Measurements from ENCODE around the gene UBALD2. TPM values are rescaled to one million over a fixed set of nuclear protein-coding genes. Genes with fewer than 3 reads are reported as not detected.

The UBALD2 gene
- total RNA-seq, 1 experiment from 2014 or later: 30.3 TPM

DNA sequence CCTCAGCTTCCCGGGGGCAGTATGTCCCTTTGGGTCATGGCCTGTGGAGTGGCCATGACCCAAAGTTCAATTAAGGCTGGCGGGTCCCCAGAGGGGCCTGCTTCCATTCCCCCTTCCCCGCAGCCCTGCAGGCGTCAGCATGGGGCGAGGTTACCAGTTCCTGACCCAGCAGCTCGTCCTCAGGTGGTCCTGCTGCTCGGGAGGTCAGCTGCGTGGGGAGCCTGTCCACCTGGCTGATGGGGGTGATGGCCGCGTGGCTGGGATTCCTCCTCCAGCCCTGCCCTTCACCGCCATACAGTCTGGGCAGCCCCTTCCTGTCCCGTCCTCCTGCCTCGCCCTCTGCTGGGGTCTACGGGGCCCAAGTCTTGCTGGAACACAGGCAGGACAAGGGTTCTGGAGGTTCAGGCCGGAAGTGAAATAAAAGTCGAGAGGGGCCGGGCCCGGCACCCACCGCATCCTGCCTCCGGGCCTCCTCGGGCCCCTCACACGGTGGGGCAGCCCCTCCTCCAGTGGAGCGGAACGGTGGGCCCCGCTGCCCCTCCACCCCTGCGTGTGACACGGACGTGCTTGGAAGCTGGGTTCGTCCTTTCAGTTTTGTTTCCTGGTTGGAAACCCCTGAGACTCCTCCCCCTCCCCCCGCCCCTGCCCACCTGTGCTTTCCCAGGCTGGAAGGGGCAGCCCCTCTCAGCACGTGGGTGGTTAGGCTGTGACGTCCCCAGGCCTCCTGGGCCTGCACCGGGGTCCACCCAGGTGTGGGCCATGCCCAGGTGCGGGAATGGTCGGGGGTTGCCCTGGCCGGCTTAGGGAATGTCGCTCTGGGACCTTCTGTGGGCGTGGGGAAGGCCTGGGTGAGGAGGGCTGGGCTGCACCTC is 6.8 kb downstream of the UBALD2 start (continued):
- TF ChIP-seq, protein P1, sequence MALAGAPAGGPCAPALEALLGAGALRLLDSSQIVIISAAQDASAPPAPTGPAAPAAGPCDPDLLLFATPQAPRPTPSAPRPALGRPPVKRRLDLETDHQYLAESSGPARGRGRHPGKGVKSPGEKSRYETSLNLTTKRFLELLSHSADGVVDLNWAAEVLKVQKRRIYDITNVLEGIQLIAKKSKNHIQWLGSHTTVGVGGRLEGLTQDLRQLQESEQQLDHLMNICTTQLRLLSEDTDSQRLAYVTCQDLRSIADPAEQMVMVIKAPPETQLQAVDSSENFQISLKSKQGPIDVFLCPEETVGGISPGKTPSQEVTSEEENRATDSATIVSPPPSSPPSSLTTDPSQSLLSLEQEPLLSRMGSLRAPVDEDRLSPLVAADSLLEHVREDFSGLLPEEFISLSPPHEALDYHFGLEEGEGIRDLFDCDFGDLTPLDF (CRISPR knock-in tag; IDR thresholded peaks at IDR 0.05): no peak
- TF ChIP-seq, protein P2, sequence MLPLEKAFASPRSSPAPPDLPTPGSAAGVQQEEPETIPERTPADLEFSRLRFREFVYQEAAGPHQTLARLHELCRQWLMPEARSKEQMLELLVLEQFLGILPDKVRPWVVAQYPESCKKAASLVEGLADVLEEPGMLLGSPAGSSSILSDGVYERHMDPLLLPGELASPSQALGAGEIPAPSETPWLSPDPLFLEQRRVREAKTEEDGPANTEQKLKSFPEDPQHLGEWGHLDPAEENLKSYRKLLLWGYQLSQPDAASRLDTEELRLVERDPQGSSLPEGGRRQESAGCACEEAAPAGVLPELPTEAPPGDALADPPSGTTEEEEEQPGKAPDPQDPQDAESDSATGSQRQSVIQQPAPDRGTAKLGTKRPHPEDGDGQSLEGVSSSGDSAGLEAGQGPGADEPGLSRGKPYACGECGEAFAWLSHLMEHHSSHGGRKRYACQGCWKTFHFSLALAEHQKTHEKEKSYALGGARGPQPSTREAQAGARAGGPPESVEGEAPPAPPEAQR (CRISPR knock-in tag; IDR thresholded peaks at IDR 0.05): no peak
- TF ChIP-seq, protein P3, sequence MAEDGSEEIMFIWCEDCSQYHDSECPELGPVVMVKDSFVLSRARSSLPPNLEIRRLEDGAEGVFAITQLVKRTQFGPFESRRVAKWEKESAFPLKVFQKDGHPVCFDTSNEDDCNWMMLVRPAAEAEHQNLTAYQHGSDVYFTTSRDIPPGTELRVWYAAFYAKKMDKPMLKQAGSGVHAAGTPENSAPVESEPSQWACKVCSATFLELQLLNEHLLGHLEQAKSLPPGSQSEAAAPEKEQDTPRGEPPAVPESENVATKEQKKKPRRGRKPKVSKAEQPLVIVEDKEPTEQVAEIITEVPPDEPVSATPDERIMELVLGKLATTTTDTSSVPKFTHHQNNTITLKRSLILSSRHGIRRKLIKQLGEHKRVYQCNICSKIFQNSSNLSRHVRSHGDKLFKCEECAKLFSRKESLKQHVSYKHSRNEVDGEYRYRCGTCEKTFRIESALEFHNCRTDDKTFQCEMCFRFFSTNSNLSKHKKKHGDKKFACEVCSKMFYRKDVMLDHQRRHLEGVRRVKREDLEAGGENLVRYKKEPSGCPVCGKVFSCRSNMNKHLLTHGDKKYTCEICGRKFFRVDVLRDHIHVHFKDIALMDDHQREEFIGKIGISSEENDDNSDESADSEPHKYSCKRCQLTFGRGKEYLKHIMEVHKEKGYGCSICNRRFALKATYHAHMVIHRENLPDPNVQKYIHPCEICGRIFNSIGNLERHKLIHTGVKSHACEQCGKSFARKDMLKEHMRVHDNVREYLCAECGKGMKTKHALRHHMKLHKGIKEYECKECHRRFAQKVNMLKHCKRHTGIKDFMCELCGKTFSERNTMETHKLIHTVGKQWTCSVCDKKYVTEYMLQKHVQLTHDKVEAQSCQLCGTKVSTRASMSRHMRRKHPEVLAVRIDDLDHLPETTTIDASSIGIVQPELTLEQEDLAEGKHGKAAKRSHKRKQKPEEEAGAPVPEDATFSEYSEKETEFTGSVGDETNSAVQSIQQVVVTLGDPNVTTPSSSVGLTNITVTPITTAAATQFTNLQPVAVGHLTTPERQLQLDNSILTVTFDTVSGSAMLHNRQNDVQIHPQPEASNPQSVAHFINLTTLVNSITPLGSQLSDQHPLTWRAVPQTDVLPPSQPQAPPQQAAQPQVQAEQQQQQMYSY (CRISPR knock-in tag; IDR thresholded peaks at IDR 0.05): no peak
- TF ChIP-seq TCF7 (CRISPR knock-in tag; IDR thresholded peaks at IDR 0.05; ENCODE audit: low read depth): no peak
- TF ChIP-seq, protein P4, sequence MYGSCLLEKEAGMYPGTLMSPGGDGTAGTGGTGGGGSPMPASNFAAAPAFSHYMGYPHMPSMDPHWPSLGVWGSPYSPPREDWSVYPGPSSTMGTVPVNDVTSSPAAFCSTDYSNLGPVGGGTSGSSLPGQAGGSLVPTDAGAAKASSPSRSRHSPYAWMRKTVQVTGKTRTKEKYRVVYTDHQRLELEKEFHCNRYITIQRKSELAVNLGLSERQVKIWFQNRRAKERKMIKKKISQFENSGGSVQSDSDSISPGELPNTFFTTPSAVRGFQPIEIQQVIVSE (CRISPR knock-in tag; IDR thresholded peaks at IDR 0.05; ENCODE audit: borderline replicate concordance): no peak

DNA sequence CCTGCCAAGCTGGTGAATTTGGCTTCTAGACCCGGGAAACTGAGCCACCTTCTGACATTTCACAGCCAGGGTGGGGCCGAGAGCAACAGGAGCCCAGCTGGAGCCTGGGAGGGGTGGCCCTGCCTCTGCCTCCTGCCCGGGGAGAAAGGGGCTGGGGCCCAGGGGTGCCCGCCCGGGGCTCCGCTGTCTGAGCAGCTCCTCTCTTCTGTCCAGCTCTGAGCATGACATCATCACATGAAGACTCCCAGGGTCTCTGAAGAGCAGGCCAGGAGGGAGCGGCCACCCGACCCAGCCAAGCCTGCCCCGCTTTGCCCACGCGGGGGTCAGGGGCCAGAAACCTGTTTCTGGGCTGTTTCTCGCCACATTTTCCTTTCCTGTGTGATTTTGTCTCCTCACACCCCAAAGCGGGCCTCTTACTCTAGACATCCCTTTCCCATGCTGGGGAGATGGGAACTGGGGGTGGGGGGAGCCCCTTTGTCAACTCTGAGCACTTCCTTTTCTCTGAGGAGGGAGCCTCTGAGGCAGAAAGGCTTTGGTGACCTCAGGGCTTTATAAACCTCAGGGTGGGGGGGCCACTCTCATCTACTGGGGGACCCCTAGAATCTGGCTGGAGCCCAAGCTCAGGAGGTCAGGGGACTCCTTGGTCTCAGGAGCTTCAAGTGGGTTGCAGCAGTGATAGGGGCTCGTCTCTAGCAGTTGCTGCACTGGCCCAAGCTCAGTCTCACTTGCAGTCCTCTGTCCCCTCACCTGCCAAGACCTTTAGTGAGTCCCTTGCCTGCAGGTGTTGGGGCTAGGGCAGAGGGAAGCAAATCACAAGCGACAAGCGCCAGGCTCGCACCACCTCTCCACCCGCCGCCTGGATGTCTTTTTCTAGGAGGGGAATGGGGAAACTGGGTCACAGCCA is 7.6 kb downstream of the UBALD2 start:
- Mint-ChIP-seq H3K36me3 (peaks cover 5% of the 10 kb centered on the region; the same call in 1 of the 2 replicates), H3K27me3 (ENCODE audit: low read depth) (no peaks in the 10 kb centered on the region), H3K4me1 (peaks cover 22% of the 10 kb centered on the region), H3K4me3 (no peak overlapping the region), H3K9me3 (no peaks in the 10 kb centered on the region), H3K27ac (no peak overlapping the region)
- ATAC-seq: no peak
- DNase-seq (ENCODE audit: low spot score): no peak
- CTCF ChIA-PET: interaction anchor here (0.8 to 3.3 kb wide), 7 partner anchors 10 to 258 kb away, joined by 3 to 13 read pairs (median 5); no protein-coding TSS in a partner anchor
- POLR2A ChIA-PET: interaction anchor here (0.7 to 1.3 kb wide), 4 partner anchors 11 to 167 kb away, joined by 3 to 4 read pairs (median 3); no protein-coding TSS in a partner anchor
- no peak for TF ChIP-seq NFYB (CRISPR knock-in tag; conservative IDR thresholded peaks at IDR 0.05; ENCODE audit: low read depth)
- no peak for TF ChIP-seq SP1 (CRISPR knock-in tag; conservative IDR thresholded peaks at IDR 0.05)
- no peak for TF ChIP-seq EMX1 (CRISPR knock-in tag; IDR thresholded peaks at IDR 0.05)

DNA sequence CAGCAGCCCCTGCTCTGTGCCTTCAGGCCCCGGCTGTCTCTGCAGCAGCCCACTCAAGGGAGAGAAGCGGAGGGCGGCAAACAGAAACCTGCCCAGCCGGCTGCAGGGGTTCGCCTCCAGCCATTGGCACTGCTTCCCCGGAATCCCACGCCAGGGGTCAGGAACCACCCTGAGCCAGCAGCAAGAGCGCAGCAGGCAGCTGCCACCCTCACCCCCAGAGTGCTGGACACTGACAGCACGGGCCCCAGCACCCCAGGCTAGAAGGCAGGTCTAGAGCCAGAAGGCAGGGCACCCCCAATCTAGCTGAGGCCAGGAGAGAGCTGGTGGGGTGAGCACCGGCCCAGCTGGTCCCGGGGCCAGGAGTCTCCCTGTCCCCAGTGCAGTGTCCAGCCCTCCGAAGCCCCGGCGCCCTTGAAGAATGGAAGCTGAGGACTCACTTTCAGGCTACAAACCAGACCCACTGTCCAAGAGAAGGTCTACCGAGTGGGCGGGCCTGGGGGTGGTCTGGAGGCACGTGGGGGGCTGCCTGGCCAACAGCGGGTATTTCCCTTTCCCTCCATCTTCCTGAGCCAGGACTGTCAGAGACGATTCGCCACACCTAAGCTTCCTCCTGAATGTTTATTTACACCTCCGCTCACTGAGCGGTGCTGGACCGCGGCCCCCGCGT is 8.4 kb downstream of the UBALD2 start:
- peaks cover 16% of the 10 kb centered on the region for H3K4me1 Mint-ChIP-seq
- ChIA-PET CTCF (interaction anchor here (0.8 to 3.3 kb wide), 7 partner anchors 10 to 259 kb away, joined by 3 to 13 read pairs (median 4); no protein-coding TSS in a partner anchor), POLR2A (interaction anchor here (1.4 kb wide), 1 partner anchor 9 kb away, joined by 4 read pairs; the partner anchor contains the start of gene UBALD2)
- no peaks in the 10 kb centered on the region for H3K36me3 Mint-ChIP-seq
- no peaks in the 10 kb centered on the region for H3K27me3 Mint-ChIP-seq (ENCODE audit: low read depth)
- H3K9me3 Mint-ChIP-seq: no peaks in the 10 kb centered on the region
- DNase-seq (ENCODE audit: low spot score): no peak
- no peak for ATAC-seq
- no peak overlapping the region for H3K4me3 Mint-ChIP-seq
- H3K27ac Mint-ChIP-seq: no peak overlapping the region
- TF ChIP-seq JAZF1 (CRISPR knock-in tag; IDR thresholded peaks at IDR 0.05) (no peak), MYBL2 (CRISPR knock-in tag; IDR thresholded peaks at IDR 0.05) (no peak), FOXP1 (CRISPR knock-in tag; IDR thresholded peaks at IDR 0.05; ENCODE audit: borderline replicate concordance) (no peak), CBFB (CRISPR knock-in tag; IDR thresholded peaks at IDR 0.05; ENCODE audit: low read depth) (no peak), SP1 (CRISPR knock-in tag; conservative IDR thresholded peaks at IDR 0.05) (no peak), RELA (CRISPR knock-in tag; IDR thresholded peaks at IDR 0.05; ENCODE audit: borderline replicate concordance) (no peak)
- TF ChIP-seq, protein P5, sequence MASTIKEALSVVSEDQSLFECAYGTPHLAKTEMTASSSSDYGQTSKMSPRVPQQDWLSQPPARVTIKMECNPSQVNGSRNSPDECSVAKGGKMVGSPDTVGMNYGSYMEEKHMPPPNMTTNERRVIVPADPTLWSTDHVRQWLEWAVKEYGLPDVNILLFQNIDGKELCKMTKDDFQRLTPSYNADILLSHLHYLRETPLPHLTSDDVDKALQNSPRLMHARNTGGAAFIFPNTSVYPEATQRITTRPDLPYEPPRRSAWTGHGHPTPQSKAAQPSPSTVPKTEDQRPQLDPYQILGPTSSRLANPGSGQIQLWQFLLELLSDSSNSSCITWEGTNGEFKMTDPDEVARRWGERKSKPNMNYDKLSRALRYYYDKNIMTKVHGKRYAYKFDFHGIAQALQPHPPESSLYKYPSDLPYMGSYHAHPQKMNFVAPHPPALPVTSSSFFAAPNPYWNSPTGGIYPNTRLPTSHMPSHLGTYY (CRISPR knock-in tag; IDR thresholded peaks at IDR 0.05): no peak
- TF ChIP-seq, protein P1 (CRISPR knock-in tag; IDR thresholded peaks at IDR 0.05): no peak
